SK-N-SH treated with all-trans-retinoic acid at 6 μM for 48 hours (cell line): ENCODE results near the gene KPTN.

Experiments used
- ATAC-seq: fragments of 200-7000 bp; cut with Tn5 transposase; 3 replicates; pipeline ENCODE4 v1.9.1; 2020; ENCODE audit warnings: mild to moderate bottlenecking, moderate library complexity
- ARNTL ChIP-seq: fragments of 450-650 bp; formaldehyde crosslinking; IDR thresholded peaks from 2 replicates; pipeline ENCODE4 v1.5.0; 2020; ENCODE audit warnings: low read depth, mild to moderate bottlenecking, moderate library complexity, borderline replicate concordance
- BACH2 ChIP-seq: fragments of 250-450 bp; sonication (Bioruptor Pico); IDR thresholded peaks from 2 replicates; pipeline ENCODE4 v1.9.0; 2021; ENCODE audit warnings: mild to moderate bottlenecking, borderline replicate concordance
- CSDC2 ChIP-seq: fragments of 250-450 bp; sonication (Bioruptor Pico); IDR thresholded peaks from 2 replicates; pipeline ENCODE4 v1.5.0; 2020; ENCODE audit warnings: mild to moderate bottlenecking, moderate library complexity
- GLIS3 ChIP-seq: fragments of 250-450 bp; sonication (Bioruptor Pico); IDR thresholded peaks from 2 replicates; pipeline ENCODE4 v1.5.0; 2020; ENCODE audit warnings: mild to moderate bottlenecking, moderate library complexity
- ISL1 ChIP-seq: fragments of 250-450 bp; sonication (Bioruptor Pico); IDR thresholded peaks from 2 replicates; pipeline ENCODE4 v2.1.2; 2022; ENCODE audit warnings: mild to moderate bottlenecking, moderate library complexity
- OSR1 ChIP-seq: fragments of 250-450 bp; sonication (Bioruptor Pico); IDR thresholded peaks from 2 replicates; pipeline ENCODE4 v1.8.0; 2022; ENCODE audit warnings: moderate library complexity, mild to moderate bottlenecking, inconsistent platforms
- PPARA ChIP-seq: fragments of 250-450 bp; sonication (Bioruptor Pico); IDR thresholded peaks from 2 replicates; pipeline ENCODE4 v1.5.0; 2020; ENCODE audit warnings: mild to moderate bottlenecking, borderline replicate concordance
- RARB ChIP-seq: fragments of 250-450 bp; sonication (Bioruptor Pico); IDR thresholded peaks from 2 replicates; pipeline ENCODE4 v1.8.0; 2021; ENCODE audit warnings: mild to moderate bottlenecking, moderate library complexity
- TCF4 ChIP-seq: fragments of 250-450 bp; sonication (Bioruptor Pico); IDR thresholded peaks from 2 replicates; pipeline ENCODE4 v1.8.0; 2021; ENCODE audit warnings: mild to moderate bottlenecking, moderate library complexity, borderline replicate concordance
- TOX ChIP-seq: fragments of 250-450 bp; sonication (Bioruptor Pico); IDR thresholded peaks from 2 replicates; pipeline ENCODE4 v1.8.0; 2021; ENCODE audit warnings: mild to moderate bottlenecking, moderate library complexity, borderline replicate concordance
- ZC3H10 ChIP-seq: fragments of 250-450 bp; sonication (Bioruptor Pico); IDR thresholded peaks from 2 replicates; pipeline ENCODE4 v1.5.1; 2021; ENCODE audit warnings: mild to moderate bottlenecking, moderate library complexity
- ZFP30 ChIP-seq: fragments of 450-650 bp; formaldehyde crosslinking; IDR thresholded peaks from 2 replicates; pipeline ENCODE4 v1.5.0; 2022; ENCODE audit warnings: mild to moderate bottlenecking, moderate library complexity
- ZNF565 ChIP-seq: fragments of 450-650 bp; formaldehyde crosslinking; conservative IDR thresholded peaks from 2 replicates; pipeline ENCODE4 v1.5.0; 2020; ENCODE audit warnings: low read depth, mild to moderate bottlenecking, moderate library complexity
- ZNF70 ChIP-seq: fragments of 450-650 bp; formaldehyde crosslinking; IDR thresholded peaks from 2 replicates; pipeline ENCODE4 v1.5.0; 2020; ENCODE audit warnings: mild to moderate bottlenecking, moderate library complexity
- ZNF8 ChIP-seq: fragments of 450-650 bp; formaldehyde crosslinking; IDR thresholded peaks from 2 replicates; pipeline ENCODE4 v1.5.0; 2020; ENCODE audit warnings: mild to moderate bottlenecking, moderate library complexity
- TF ChIP-seq, protein P1 (sequence below): fragments of 250-450 bp; sonication (Bioruptor Pico); IDR thresholded peaks from 2 replicates; pipeline ENCODE4 v1.8.0; 2021; ENCODE audit warnings: low read depth, mild to moderate bottlenecking, moderate library complexity, borderline replicate concordance
- TF ChIP-seq, protein P2 (sequence below): fragments of 250-450 bp; sonication (Bioruptor Pico); IDR thresholded peaks from 2 replicates; pipeline ENCODE4 v1.5.0; 2020; ENCODE audit warnings: mild to moderate bottlenecking, moderate library complexity
- TF ChIP-seq, protein P3 (sequence below): fragments of 250-450 bp; sonication (Bioruptor Pico); IDR thresholded peaks from 2 replicates; pipeline ENCODE4 v1.5.1; 2021; ENCODE audit warnings: mild to moderate bottlenecking, moderate library complexity
- TF ChIP-seq, protein P4 (sequence below): fragments of 250-450 bp; sonication (Bioruptor Pico); IDR thresholded peaks from 2 replicates; pipeline ENCODE4 v1.5.1; 2020; ENCODE audit warnings: low read depth, mild to moderate bottlenecking, moderate library complexity
- TF ChIP-seq, protein P5 (sequence below): fragments of 250-450 bp; sonication (Bioruptor Pico); IDR thresholded peaks from 2 replicates; pipeline ENCODE4 v1.8.0; 2020; ENCODE audit warnings: mild to moderate bottlenecking, moderate library complexity, borderline replicate concordance

KPTN gene

DNA sequence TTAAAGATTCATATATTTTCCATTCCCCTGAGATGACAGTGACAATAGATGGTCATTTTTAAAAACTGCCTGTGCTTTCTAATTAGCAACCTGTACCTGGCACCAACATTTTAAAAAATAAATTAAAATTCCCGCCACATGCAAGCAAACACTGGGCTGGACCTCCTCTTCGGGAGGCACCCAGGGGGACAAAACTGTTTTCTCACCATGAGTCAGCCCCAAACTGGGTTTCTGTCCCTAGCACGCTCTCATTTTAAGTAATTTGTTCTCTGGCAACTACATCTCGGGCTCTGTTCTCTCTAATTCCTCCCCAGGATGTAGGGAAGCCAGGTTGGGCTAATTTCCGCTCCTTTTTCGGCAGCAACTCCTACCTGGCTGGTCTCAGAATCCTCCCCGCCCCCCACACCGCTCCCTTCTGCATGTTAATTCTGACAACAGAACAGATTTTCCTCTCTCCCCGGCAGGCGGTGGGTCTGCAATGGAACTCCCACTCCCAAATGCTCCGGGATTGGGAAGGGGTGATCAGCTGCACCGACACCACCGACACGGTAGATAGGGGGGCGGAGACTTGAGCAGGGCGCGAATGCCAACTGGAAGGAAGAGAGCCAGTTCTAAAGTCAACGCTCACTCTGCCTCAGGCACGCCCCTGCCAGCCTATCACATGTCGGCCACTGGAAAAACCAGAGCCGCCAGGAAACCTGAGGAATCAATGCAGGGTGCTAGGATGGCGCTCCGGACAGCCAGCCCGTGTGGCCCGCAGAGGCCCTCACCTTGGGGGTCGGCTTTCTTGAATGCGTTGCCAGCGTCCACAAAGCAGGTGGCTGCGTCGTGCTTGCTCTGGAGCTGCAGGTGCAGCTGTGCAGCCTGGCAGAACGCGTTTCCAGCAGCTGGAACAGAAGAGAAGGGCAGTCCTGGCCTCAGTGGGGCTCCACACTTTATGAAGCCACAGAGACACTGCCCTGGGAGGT, 16.1 kb upstream of the KPTN start (continued):
- TF ChIP-seq, protein P1, sequence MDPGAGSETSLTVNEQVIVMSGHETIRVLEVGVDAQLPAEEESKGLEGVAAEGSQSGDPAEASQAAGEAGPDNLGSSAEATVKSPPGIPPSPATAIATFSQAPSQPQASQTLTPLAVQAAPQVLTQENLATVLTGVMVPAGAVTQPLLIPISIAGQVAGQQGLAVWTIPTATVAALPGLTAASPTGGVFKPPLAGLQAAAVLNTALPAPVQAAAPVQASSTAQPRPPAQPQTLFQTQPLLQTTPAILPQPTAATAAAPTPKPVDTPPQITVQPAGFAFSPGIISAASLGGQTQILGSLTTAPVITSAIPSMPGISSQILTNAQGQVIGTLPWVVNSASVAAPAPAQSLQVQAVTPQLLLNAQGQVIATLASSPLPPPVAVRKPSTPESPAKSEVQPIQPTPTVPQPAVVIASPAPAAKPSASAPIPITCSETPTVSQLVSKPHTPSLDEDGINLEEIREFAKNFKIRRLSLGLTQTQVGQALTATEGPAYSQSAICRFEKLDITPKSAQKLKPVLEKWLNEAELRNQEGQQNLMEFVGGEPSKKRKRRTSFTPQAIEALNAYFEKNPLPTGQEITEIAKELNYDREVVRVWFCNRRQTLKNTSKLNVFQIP (CRISPR knock-in tag) = no peak

DNA sequence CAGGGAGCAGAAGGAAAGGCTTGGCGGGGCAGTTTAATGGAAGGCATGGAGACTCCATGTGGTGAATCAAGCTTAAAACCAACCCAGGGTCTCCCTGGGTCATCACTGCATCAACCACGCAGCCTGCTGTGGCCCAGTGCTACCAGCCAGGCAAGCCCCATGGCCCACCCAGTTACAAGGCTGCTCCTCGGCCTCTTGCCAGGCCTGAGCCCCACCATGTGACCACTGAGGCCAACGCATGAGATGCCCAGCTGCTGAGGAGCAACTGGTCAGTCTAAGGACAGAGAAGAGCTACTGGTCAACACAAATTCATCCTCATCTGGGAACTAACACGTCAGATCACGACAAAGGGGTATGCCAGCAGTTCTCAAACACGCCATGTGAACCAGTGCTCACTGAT, 15.4 kb upstream of the KPTN start:
- ATAC-seq = no peak
- TF ChIP-seq, protein P1 (CRISPR knock-in tag) = no peak
- TF ChIP-seq OSR1 (CRISPR knock-in tag) = no peak
- no peak for TF ChIP-seq ISL1 (CRISPR knock-in tag)
- no peak for TF ChIP-seq ARNTL (CRISPR knock-in tag)
- TF ChIP-seq GLIS3 = no peak
- no peak for TF ChIP-seq PPARA (CRISPR knock-in tag)
- no peak for TF ChIP-seq ZNF565
- TF ChIP-seq, protein P2, sequence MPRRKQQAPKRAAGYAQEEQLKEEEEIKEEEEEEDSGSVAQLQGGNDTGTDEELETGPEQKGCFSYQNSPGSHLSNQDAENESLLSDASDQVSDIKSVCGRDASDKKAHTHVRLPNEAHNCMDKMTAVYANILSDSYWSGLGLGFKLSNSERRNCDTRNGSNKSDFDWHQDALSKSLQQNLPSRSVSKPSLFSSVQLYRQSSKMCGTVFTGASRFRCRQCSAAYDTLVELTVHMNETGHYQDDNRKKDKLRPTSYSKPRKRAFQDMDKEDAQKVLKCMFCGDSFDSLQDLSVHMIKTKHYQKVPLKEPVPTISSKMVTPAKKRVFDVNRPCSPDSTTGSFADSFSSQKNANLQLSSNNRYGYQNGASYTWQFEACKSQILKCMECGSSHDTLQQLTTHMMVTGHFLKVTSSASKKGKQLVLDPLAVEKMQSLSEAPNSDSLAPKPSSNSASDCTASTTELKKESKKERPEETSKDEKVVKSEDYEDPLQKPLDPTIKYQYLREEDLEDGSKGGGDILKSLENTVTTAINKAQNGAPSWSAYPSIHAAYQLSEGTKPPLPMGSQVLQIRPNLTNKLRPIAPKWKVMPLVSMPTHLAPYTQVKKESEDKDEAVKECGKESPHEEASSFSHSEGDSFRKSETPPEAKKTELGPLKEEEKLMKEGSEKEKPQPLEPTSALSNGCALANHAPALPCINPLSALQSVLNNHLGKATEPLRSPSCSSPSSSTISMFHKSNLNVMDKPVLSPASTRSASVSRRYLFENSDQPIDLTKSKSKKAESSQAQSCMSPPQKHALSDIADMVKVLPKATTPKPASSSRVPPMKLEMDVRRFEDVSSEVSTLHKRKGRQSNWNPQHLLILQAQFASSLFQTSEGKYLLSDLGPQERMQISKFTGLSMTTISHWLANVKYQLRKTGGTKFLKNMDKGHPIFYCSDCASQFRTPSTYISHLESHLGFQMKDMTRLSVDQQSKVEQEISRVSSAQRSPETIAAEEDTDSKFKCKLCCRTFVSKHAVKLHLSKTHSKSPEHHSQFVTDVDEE (CRISPR knock-in tag) = no peak
- no peak for TF ChIP-seq BACH2 (CRISPR knock-in tag)
- TF ChIP-seq TCF4 (CRISPR knock-in tag) = no peak

DNA sequence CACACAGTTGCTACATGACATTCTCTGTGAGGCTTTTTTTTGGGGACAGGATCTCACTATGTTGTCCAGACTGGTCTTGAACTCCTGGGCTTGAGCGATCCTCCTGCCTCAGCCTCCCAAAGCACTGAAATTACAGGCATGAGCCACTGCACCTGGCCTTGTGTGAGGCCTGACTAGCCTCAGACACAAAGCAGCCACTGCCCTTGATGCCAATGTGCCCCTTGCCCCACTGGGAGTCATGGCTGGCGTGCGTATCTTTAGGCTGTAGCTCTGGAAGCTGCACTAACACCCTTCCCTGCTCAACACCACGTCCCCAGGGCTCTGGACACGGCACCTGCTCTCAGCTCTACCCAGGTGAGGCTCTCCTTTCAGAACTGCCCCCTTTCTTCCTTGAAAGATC, 14.5 kb upstream of the KPTN start:
- TF ChIP-seq ZNF8 (CRISPR knock-in tag) = no peak
- no peak for TF ChIP-seq ZC3H10 (CRISPR knock-in tag)
- TF ChIP-seq TCF4 (CRISPR knock-in tag) = no peak
- TF ChIP-seq CSDC2 (CRISPR knock-in tag) = no peak
- no peak for TF ChIP-seq BACH2 (CRISPR knock-in tag)
- TF ChIP-seq, protein P3, sequence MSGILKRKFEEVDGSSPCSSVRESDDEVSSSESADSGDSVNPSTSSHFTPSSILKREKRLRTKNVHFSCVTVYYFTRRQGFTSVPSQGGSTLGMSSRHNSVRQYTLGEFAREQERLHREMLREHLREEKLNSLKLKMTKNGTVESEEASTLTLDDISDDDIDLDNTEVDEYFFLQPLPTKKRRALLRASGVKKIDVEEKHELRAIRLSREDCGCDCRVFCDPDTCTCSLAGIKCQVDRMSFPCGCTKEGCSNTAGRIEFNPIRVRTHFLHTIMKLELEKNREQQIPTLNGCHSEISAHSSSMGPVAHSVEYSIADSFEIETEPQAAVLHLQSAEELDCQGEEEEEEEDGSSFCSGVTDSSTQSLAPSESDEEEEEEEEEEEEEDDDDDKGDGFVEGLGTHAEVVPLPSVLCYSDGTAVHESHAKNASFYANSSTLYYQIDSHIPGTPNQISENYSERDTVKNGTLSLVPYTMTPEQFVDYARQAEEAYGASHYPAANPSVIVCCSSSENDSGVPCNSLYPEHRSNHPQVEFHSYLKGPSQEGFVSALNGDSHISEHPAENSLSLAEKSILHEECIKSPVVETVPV (CRISPR knock-in tag) = no peak
- no peak for TF ChIP-seq ISL1 (CRISPR knock-in tag)
- TF ChIP-seq, protein P4, sequence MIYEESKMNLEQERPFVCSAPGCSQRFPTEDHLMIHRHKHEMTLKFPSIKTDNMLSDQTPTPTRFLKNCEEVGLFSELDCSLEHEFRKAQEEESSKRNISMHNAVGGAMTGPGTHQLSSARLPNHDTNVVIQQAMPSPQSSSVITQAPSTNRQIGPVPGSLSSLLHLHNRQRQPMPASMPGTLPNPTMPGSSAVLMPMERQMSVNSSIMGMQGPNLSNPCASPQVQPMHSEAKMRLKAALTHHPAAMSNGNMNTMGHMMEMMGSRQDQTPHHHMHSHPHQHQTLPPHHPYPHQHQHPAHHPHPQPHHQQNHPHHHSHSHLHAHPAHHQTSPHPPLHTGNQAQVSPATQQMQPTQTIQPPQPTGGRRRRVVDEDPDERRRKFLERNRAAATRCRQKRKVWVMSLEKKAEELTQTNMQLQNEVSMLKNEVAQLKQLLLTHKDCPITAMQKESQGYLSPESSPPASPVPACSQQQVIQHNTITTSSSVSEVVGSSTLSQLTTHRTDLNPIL = no peak
- TF ChIP-seq, protein P1 (CRISPR knock-in tag) = no peak
- TF ChIP-seq GLIS3 = no peak
- TF ChIP-seq ZFP30 (CRISPR knock-in tag) = no peak
- TF ChIP-seq, protein P2 (CRISPR knock-in tag) = no peak
- TF ChIP-seq ZNF70 = no peak
- TF ChIP-seq RARB (CRISPR knock-in tag) = no peak
- no peak for TF ChIP-seq ARNTL (CRISPR knock-in tag)
- TF ChIP-seq, protein P5, sequence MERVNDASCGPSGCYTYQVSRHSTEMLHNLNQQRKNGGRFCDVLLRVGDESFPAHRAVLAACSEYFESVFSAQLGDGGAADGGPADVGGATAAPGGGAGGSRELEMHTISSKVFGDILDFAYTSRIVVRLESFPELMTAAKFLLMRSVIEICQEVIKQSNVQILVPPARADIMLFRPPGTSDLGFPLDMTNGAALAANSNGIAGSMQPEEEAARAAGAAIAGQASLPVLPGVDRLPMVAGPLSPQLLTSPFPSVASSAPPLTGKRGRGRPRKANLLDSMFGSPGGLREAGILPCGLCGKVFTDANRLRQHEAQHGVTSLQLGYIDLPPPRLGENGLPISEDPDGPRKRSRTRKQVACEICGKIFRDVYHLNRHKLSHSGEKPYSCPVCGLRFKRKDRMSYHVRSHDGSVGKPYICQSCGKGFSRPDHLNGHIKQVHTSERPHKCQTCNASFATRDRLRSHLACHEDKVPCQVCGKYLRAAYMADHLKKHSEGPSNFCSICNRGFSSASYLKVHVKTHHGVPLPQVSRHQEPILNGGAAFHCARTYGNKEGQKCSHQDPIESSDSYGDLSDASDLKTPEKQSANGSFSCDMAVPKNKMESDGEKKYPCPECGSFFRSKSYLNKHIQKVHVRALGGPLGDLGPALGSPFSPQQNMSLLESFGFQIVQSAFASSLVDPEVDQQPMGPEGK (CRISPR knock-in tag) = no peak
- TF ChIP-seq OSR1 (CRISPR knock-in tag) = no peak
- no peak for TF ChIP-seq TOX
- ATAC-seq = no peak
